Erythroblast (primary cell): Measurements from ENCODE around the gene TTC27.

ENCODE experiments used
- GATA1 ChIP-seq: IDR thresholded peaks from 2 replicates; pipeline ENCODE4 v1.6.1; 2011; ENCODE audit warnings: low read depth, mild to moderate bottlenecking, control low read depth, low read length, moderate library complexity
- POLR2A ChIP-seq: IDR thresholded peaks from 2 replicates; pipeline ENCODE4 v1.6.1; 2011; ENCODE audit warnings: mild to moderate bottlenecking, low read length

- TF ChIP-seq POLR2A (no peak), GATA1 (no peak)
Observed at GRCh38 chr2:32750880-32751279, 123.0 kb downstream of the TTC27 start.
